IPS DF 4.7 (cell line): Measurements from ENCODE around the gene RSU1.

ENCODE experiments used
- DNase-seq: peaks from one replicate; pipeline ENCODE4 v3.0.0-alpha.2; 2013; ENCODE audit warnings: low spot score; ENCODE audit errors: extremely low read depth

Gene RSU1

DNA sequence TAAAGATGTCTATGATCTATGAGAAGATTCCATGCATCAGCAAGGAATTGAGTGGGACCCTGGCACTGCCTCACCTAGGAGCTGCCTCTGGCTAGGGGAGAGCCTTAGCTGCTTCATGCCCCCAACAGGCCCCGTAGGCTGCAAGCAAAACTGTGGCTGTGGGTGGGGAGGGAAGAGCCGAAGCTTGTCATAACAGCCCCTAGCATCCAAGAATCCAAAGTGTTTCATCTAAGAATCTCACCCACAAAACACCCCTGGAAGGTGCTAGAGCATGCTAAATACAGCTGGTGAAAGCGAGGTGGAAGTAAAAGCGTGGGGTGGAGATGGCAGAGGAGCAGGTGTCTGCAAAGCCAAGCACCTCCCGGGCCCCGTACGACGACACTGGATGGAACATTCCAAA is 208.0 kb downstream of the RSU1 start:
- no peak for DNase-seq

DNA sequence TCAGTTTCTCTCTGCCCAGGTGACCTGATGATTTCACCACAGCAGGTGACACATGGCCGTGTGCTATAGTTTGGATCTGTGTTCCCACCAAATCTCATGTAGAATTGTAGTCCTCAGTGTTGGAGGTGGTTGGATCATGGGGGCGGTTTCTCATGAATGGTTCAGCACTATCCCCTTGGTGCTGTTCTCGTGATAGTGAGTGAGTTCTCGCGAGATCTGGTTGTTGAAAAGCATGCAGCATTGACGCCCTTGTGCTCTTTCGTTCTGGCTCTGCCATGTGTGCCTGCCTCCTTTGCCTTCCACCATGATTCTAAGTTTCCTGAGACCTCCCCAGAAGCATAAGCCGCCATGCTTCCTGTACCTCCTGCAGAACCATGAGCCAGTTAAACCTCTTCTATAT is 210.3 kb downstream of the RSU1 start:
- no peak for DNase-seq

DNA sequence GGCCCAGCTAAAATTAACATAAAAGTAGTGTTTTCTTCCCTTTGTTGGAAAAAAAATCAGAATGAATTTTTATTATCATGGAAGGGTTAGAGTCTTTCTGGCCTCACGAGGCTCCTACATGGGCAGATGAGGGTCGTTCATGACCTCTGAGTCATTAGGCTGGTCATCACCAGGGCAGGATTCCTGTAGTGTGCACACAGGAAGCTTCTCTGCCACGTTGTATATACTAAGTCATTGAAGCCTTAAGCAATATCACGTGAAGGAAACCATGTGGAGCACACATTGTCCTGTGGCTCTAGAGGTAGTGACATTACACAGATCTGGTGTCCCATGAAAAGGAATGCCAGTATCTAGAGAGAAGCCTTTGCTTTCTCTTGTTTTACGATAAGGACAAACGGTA is 210.8 kb downstream of the RSU1 start:
- no peak for DNase-seq

DNA sequence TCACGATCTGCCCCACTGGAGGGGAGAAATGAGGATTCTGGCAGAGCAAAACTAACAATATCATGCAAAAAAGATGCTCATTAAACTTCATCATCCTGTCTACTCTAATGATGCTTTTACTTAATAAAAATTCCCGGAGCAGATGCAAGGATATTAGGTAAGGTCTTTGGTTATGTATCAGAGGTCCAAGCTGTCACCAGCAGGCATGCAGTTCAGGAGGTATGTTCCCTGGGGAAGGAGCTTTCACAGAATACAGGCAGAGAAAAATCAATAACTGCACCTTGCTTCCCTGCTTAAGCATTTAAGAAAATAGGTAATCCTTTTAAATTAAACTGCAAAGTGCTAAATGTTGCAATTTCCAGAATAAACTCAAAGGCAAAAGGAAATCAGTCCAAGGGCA is 213.9 kb downstream of the RSU1 start:
- no peak for DNase-seq

DNA sequence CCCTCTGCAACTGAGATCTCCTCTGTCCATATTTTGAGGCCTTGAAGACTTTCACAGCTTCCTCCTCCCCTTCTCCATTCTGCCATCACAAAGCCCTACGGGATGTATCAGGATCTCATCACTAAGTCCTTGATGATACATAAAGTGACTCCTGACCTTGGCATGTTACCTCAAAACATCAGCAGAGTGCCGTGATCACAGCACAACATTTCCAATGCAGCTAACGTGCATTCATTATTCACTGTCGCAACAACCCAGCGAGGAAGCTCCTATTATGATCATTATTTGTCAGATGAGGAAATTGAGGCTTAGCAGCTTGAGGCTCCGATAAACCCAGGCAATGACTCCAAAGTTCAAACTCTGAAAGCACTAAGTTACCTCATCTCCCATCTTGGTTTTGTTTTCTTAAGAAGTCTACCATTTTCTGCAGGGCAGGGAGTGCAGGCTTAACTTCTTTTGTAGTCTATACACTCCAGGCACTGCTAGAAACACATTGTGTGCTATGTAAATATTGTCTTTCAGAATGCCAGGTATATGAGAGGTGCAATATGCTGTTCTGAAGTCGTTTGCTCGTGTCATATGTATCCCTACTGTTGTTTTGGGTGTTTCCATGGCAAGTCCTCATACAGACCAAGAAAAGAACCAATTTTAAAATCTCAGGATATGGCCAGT is 215.0 kb downstream of the RSU1 start:
- no peak for DNase-seq

DNA sequence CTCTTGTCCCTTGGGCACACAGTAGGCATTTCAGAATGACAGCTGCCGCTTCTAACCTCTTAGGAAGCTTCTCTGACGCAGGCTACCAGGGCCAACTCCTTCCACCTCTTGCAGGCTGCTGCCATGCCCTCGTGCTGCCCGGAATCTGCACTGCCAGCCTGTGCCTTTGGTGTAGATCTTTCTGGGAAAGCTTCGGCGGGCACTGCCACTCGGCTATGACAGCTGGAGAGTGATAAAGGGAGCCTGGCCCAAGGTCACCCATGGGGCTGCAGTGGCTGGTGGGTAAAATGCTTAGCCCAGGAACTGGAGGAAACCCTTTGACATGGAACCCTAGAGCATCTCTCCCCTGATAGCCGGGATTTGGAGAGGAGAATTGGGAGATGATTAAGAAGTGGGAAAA is 217.6 kb downstream of the RSU1 start:
- no peak for DNase-seq

DNA sequence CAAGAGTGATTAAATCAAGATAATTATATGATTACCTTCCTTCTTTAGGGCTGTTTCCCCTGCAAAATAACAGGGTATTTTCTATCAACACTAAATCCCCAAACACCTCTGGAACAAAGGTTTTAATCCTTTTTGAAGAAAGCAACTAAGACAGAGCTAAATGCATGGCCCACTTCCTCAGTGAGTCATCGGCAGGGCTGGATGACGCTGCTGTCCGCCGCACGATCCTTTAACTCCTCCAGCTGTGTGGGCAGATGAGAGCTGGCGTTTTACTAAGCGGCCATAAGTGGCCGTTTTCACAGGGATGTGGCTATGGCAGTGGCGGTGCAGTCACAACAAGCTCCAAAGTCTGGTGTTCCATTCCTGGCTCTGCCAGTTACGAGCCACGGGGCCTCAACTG is 219.6 kb downstream of the RSU1 start:
- DNase-seq: no peak

DNA sequence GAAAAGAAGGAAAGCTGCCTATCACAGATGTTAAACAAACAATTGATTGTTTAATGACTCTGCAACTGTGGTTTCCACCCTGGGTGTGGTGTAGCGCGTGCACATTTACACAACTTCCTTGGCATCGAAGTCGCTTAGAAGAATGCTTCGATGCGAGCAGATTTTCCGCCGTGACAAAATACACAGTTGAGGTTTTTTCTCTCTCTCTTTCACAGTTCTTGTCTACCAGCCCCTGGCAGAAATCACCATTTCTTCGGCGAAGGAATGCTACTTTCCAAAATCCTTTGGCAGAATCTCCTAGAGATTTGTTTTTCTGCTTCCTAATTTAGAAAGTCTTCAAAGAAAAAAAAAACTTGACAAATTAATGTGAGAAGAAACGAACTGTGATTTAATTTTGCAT is 224.8 kb downstream of the RSU1 start:
- DNase-seq: no peak

DNA sequence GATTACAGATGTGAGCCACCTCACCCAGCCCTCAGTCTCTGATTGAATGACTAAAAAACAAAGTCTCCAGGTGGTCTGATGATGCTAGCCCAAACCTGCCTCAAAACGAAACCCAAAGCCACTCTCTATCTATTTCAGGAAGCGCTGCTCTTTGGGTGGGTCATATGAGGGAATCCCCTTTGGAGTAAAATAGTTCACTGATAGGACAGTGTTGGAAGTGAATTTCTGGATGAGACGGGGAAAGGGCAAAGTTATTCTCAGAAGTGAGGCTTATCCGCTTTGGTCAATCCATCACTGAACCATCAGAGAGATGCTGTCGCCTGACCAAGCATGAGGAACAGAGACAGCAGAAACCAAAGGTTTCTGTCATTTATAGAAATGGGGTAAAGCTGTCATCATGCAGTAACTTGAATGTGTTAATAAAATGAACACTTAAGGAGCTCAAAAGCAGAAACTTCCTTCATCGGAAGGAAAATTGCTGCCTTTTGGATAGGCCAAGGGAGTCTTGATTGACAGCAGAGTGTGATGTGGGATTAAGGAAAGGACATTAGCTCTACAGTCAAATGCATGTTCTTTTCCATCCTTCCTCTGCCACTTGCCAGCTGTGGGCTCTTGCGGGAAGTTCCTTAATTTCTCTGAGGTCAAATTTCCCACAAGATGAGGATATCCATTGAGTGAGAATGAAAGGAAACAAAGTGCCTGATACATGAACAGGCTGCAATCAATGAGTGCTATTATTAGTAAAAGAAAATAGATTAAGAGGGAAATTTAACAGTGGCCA is 230.7 kb downstream of the RSU1 start:
- no peak for DNase-seq

DNA sequence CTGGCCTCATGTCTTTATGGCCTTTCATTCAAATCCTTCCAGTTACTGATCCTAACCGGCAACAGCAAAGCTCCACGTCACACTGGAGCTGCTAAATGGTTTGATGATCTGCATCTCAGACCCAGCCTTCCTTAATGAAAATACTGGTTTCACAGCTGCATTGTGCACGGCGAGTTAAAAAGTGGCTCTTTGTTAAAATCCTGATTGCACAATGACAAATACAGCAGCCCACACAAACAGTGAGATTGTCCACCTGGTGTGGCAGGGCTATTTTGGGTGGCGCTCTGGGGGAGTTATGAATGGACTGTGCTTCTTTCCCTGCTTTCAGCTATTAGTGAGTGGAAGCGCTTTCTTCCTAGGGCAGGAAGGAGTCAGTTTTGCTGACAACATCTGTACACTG is 232.1 kb downstream of the RSU1 start:
- DNase-seq: no peak

DNA sequence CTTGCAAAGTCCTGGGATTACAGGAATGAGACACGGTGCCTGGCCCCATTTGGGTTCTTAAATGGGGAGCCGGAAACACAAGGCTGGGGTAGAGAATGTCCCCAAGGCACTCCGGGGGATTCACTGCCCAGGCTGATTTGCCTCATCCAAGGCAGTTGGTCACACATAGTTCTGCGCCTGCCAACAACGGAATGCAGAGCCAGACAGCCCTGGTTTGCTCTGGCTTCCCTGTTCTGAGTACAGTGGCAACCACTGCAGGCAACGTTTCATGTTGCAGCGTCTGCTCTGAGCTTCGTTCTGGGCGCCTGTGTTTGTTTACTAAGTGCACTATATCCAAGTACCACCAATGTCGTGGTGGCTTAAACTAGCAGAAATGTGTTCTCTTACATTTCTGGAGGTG is 233.8 kb downstream of the RSU1 start:
- no peak for DNase-seq

DNA sequence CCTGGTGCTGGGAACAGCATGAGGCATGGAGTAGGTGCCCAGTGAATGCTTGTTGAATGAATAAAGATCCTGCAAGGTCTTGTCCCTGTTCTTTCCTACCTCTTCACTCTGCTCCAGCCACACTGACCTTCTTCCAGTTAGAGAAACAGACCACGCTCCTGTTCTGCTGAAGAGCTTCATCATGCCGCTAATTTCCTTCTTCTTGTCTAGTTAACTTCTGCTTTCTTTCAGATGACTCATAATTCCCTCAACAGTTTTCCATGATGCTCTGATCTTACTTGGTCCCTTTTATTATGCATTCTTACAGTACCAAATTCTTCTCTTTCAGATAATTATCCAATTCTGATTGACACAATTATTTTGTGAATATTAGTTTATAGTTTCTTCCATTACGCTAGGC is 236.0 kb downstream of the RSU1 start:
- no peak for DNase-seq

DNA sequence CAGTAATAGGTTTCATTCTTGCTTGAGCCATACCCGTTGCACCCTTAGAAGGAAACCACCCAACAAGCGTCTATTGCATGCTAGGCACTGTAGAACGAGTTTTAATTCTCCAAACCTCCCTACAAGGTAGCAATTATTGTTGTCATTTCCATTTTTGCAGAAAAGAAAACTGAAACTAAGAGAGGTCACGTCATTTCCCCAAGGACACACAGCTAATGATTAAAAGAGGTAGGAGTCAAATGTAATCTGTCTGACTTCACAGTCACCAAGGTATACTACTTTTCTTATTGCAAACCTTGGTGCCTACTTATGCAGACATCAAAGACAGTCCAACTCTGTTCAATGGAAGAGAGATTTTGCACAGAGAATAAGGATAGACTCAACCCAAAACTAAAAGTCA is 246.5 kb downstream of the RSU1 start:
- DNase-seq: no peak

DNA sequence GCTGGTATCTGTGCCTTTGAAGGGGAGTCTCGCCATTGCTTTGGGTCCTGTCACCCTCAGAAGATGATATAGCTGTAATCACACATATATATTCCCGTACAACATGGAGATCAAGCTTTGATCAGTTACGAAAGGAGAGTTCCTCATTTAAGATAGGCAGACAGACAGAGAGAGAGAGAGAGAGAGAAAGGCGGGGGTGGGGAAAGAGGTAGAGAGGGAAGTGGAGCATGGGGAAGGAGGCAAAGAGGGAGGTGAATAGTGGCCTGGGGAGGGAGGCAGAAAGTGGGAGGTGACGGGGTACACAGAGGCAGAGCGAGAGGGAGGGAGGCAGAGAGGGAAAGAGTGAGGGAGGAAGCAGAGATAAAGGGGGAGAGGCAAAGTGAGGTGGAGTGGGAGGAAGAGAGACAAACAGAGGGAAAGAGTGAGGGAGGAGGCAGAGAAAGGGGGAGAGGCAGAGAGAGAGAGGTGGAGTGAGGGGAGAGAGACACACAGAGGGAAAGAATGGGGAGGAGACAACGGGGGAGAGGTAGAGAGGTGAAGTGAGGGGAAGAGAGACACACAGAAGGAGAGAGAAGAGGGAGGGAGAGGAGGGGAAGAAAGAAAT is 250.9 kb downstream of the RSU1 start:
- DNase-seq: no peak

DNA sequence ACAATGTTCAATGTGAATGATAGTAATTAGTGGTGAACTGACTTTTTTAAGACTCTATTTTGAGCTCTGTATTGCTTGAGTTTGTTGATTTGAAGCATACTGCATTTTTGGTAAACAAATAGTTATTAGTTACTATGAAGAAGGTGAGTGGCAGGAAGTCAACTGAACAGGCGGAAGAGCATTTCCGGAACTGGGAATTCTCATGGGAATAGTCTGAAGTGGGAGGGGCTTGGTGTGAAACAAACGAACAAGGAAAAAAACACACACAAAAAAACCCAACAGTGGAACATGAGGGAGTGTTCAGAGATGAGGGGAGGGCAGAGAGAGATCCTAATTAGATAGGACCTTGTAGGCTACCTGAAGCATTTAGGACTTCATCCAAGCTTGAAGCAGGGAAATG is 251.6 kb downstream of the RSU1 start:
- no peak for DNase-seq

DNA sequence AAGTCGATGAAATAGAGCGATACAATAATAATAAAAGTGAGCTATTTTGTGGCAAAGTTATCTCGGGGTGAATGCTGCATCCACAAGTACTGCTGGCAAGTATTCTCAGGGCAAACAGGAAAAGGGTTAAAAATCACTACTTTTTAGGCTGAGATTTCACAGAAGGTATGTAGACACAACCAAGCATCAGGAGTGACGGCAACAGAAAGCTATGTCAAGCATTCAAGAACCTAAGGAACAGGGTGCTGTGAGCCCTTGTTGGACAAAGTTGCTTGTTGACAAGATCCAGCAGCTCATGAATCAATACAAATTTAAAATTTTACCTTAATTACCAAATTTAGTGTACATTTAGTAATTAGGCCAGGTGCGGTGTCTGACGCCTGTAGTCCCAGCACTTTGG is 254.3 kb downstream of the RSU1 start:
- DNase-seq: no peak

DNA sequence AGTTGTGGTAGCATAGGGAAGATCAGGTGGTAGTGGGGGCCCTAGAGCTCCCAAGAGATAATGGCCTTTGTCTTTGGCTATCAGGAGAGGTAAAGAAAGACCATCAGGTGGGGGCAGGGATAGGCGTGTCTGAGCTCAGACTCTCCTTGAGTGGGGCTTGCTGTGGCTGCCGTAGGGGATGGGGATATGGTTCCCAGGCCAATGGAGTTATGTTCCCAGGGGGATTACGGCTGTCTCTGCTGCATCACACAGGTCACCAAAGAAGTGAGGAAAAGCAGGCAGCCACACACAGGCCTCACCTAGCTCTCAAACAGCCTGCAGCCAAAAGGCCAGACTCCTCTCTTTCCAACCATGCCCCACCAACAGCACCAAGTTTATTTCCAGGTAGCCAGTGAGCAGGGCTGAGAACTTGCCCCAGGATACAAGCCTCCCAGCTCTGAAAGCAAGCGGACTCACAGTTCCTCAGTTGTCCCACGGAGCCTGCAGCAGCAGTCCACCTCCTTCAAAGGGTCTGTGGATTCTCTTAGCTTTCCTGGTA is 257.9 kb downstream of the RSU1 start:
- DNase-seq: no peak

DNA sequence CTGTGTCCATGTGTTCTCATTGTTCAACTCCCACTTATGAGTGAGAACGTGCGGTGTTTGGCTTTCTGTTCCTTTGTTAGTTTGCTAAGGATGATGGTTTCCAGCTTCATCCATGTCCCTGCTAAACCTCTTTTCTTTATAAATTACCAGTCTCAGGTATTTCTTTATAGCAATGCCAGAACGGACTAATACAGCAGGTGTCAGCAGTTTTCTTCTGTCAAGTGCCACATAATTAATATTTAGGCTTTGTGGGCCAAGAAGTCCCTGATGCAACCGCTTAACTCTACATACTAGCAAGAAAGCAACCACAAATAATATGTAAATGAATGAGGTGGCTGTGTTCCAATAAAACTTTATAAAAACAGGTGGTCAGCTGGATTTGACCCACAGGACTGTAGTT is 269.3 kb downstream of the RSU1 start:
- no peak for DNase-seq

DNA sequence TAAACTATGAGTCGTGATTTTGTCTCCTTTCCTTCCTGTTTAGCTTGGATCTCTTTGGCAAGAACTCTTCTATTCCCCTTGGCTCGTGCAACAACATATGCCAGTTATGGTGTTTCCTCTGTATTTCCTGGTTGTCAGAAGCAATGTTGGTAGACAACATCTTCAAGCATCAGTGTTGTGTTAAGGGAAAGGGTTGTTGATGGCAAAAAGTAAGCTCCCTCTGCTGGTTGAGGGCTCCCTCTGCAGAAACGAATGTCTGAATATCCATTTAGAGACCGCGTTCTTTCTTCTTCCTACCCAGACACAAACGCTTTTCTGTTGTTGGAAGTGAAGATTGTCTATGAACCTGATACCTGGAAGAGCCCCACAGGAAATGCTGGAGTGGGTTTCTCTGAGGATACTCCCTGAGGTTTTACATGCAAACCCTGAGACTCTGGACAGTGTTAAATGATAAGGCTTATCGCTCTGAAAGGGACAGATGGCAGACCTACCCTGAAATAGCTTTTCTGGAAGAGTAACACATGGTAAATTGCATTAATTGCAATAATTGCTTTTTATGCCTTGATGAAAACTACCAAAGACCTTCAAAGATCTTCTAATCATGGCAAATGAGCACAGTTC is 272.0 kb downstream of the RSU1 start:
- no peak for DNase-seq

DNA sequence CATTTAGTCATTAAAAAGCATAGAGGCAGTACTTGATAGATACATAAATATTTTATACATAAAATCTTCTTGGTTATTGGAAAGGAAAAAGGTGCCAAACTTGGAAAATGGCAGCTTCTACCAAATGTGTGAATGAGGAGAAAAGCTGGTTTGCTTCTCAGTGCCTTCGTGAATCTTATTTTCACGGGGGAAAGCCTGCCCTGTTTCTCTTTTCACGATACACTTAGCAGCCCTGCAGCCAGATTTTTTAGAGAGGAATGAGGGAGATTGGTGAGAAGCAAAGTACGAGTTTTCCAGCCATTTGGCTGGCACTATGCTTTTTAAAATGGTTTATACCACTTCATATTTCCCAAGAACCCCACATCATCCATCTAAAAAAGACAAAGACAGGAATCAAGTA is 272.6 kb downstream of the RSU1 start:
- no peak for DNase-seq

DNA sequence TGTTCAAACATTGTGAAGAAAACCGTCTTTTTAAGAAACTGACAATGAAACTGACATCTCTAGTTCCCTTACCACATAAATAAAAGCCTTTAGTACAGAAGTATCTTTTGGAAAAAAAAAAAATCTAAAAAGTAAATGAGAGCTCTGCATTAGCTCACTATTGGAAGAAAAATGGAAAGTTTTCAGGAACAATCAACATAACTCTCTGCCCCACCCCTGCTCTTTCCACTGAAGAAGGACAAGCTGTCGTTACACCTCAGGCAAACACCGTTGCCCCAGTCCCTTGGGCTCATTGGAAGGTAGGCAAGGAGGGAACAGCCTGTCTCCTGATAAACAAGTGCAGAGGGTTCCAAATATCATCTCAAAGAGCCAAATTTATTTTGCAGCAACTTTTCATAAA is 273.1 kb downstream of the RSU1 start:
- DNase-seq: no peak
